Activated CD8-positive, alpha-beta memory T cell treated with anti-CD3 and anti-CD28 coated beads, Interleukin-2, amount 10 ng/mL, durations not matched to agents 7 days and 5 days (primary cell): ENCODE data around the gene ALAS1. TPM values are rescaled to one million over a fixed set of nuclear protein-coding genes. Genes with fewer than 3 reads are reported as not detected.
A peak's percentile ranks its signal among the peaks of the same experiment; 100 is the strongest.

Source experiments
- ATAC-seq: fragments of 150-1000 bp; cut with Tn5 transposase; one replicate; pipeline ENCODE4 v1.10.0; 2021; ENCODE audit warnings: moderate library complexity
- CTCF ChIA-PET: fragments of 350-600 bp; sonication (Branson Sonifier 250); formaldehyde crosslinking; loops from one replicate; lab custom pipeline; 2021; ENCODE audit warnings: antibody characterized with exemption; lab: Charles Lee
- DNase-seq: peaks from one replicate; pipeline ENCODE4 v3.0.0-alpha.2; 2020
- H3K27ac Mint-ChIP-seq: one replicate; pipeline ENCODE4 v1.8.0; 2021; ENCODE audit warnings: mild to moderate bottlenecking, mixed read lengths
- H3K27me3 Mint-ChIP-seq: one replicate; pipeline ENCODE4 v1.8.0; 2021; ENCODE audit warnings: mixed read lengths
- H3K36me3 Mint-ChIP-seq: one replicate; pipeline ENCODE4 v1.8.0; 2021; ENCODE audit warnings: mild to moderate bottlenecking, mixed read lengths
- H3K4me1 Mint-ChIP-seq: one replicate; pipeline ENCODE4 v1.8.0; 2021; ENCODE audit warnings: mixed read lengths
- H3K4me3 Mint-ChIP-seq: one replicate; pipeline ENCODE4 v1.8.0; 2021; ENCODE audit warnings: mild to moderate bottlenecking, moderate library complexity, mixed read lengths
- H3K9me3 Mint-ChIP-seq: one replicate; pipeline ENCODE4 v1.8.0; 2022; ENCODE audit warnings: low read depth, mixed read lengths
- total RNA-seq, 2 experiments: library from RNA; stranded (reverse); gene quantifications; one replicate each; pipeline ENCODE4 v1.2.3, GENCODE V29; 2021

ALAS1 gene
- total RNA-seq, 2 experiments from 2014 or later, result 61.3 to 84.2 TPM

- no peak for DNase-seq
- peaks cover 54% of the 10 kb centered on the region for H3K36me3 Mint-ChIP-seq
These were observed 13.4 kb downstream of the ALAS1 start for GRCh38 chr3:52211268-52211891.

GRCh38 chr3:52213005-52213404 is 15.0 kb downstream of the ALAS1 start:
- CTCF ChIA-PET, result interaction anchor here (1.0 kb wide), 1 partner anchor 126 kb away, joined by 4 read pairs; no protein-coding TSS in a partner anchor
- Mint-ChIP-seq H3K27ac (no peak overlapping the region), H3K4me1 (peaks cover 22% of the 10 kb centered on the region), H3K36me3 (peaks cover 41% of the 10 kb centered on the region), H3K4me3 (no peak overlapping the region), H3K9me3 (no peaks in the 10 kb centered on the region), H3K27me3 (no peaks in the 10 kb centered on the region)
- no peak for ATAC-seq
- no peak for DNase-seq

More at GRCh38 chr3:52211268-52211891, 13.4 kb downstream of the ALAS1 start:
- H3K27me3 Mint-ChIP-seq, result no peaks in the 10 kb centered on the region
- H3K4me1 Mint-ChIP-seq, result peaks cover 6% of the 10 kb centered on the region
- H3K9me3 Mint-ChIP-seq, result no peaks in the 10 kb centered on the region
- no peak for ATAC-seq
- H3K4me3 Mint-ChIP-seq, result no peak overlapping the region
- CTCF ChIA-PET, result interaction anchor here (1.5 kb wide), 1 partner anchor 9 kb away, joined by 4 read pairs; no protein-coding TSS in a partner anchor
- H3K27ac Mint-ChIP-seq, result no peak overlapping the region

GRCh38 chr3:52213901-52214300 is 15.9 kb downstream of the ALAS1 start:
- H3K9me3 Mint-ChIP-seq, result no peaks in the 10 kb centered on the region
- H3K27ac Mint-ChIP-seq, result no peak overlapping the region
- peaks cover 36% of the 10 kb centered on the region for H3K36me3 Mint-ChIP-seq
- DNase-seq (no peak), ATAC-seq (no peak)
- CTCF ChIA-PET, result no interaction called here
- peaks cover 30% of the 10 kb centered on the region for H3K4me1 Mint-ChIP-seq
- H3K27me3 Mint-ChIP-seq, result no peaks in the 10 kb centered on the region
- no peak overlapping the region for H3K4me3 Mint-ChIP-seq

- CTCF ChIA-PET, result no interaction called here
- Mint-ChIP-seq H3K27me3 (no peaks in the 10 kb centered on the region), H3K36me3 (peaks cover 28% of the 10 kb centered on the region), H3K4me1 (peaks cover 42% of the 10 kb centered on the region), H3K4me3 (no peak overlapping the region), H3K9me3 (no peaks in the 10 kb centered on the region), H3K27ac (peak overlapping the region; percentile 72)
- no peak for DNase-seq
- ATAC-seq, result no peak
These were observed 17.4 kb downstream of the ALAS1 start for GRCh38 chr3:52215351-52215750.

GRCh38 chr3:52216585-52217408 is 18.8 kb downstream of the ALAS1 start:
- peak overlapping the region; percentile 88 for H3K27ac Mint-ChIP-seq
- no peaks in the 10 kb centered on the region for H3K27me3 Mint-ChIP-seq
- CTCF ChIA-PET, result interaction anchor here (0.8 to 8.5 kb wide), 9 partner anchors 12 to 230 kb away, joined by 3 to 144 read pairs (median 4); partner anchors contain the start of gene WDR82
- H3K9me3 Mint-ChIP-seq, result no peaks in the 10 kb centered on the region
- H3K4me1 Mint-ChIP-seq, result peaks cover 56% of the 10 kb centered on the region
- DNase-seq (peak; percentile 63), ATAC-seq (peak; percentile 45)
- H3K4me3 Mint-ChIP-seq, result peak overlapping the region; percentile 78
- H3K36me3 Mint-ChIP-seq, result peaks cover 21% of the 10 kb centered on the region

- H3K27me3 Mint-ChIP-seq, result no peaks in the 10 kb centered on the region
- ATAC-seq (no peak), DNase-seq (no peak)
- peak overlapping the region; percentile 88 for H3K27ac Mint-ChIP-seq
- H3K36me3 Mint-ChIP-seq, result peaks cover 17% of the 10 kb centered on the region
- H3K9me3 Mint-ChIP-seq, result no peaks in the 10 kb centered on the region
- H3K4me1 Mint-ChIP-seq, result peaks cover 62% of the 10 kb centered on the region
- CTCF ChIA-PET, result interaction anchor here (0.8 to 8.5 kb wide), 14 partner anchors 13 to 235 kb away, joined by 3 to 144 read pairs (median 4); partner anchors contain the start of genes TWF2 and WDR82
- peak overlapping the region; percentile 78 for H3K4me3 Mint-ChIP-seq
These were observed 19.4 kb downstream of the ALAS1 start for GRCh38 chr3:52217409-52217805.

- peaks cover 69% of the 10 kb centered on the region for H3K4me1 Mint-ChIP-seq
- no peak for ATAC-seq
- no peak for DNase-seq
- no peaks in the 10 kb centered on the region for H3K9me3 Mint-ChIP-seq
- no peaks in the 10 kb centered on the region for H3K27me3 Mint-ChIP-seq
- H3K27ac Mint-ChIP-seq, result peak overlapping the region; percentile 88
- CTCF ChIA-PET, result interaction anchor here (1.0 to 8.5 kb wide), 12 partner anchors 9 to 235 kb away, joined by 3 to 144 read pairs (median 5); partner anchors contain the start of genes TWF2 and WDR82
- H3K36me3 Mint-ChIP-seq, result peaks cover 13% of the 10 kb centered on the region
- H3K4me3 Mint-ChIP-seq, result peak overlapping the region; percentile 78
These were observed 20.1 kb downstream of the ALAS1 start for GRCh38 chr3:52218026-52218425.

- Mint-ChIP-seq H3K27me3 (no peaks in the 10 kb centered on the region), H3K27ac (peak overlapping the region; percentile 88), H3K4me3 (peak overlapping the region; percentile 78), H3K4me1 (peaks cover 73% of the 10 kb centered on the region), H3K9me3 (no peaks in the 10 kb centered on the region), H3K36me3 (peaks cover 11% of the 10 kb centered on the region)
- ATAC-seq (peak; percentile 59), DNase-seq (peak; percentile 83)
- CTCF ChIA-PET, result interaction anchor here (1.0 to 8.5 kb wide), 14 partner anchors 10 to 236 kb away, joined by 3 to 144 read pairs (median 5); partner anchors contain the start of genes DNAH1, RPL29, TWF2 and WDR82
These were observed 20.5 kb downstream of the ALAS1 start for GRCh38 chr3:52218454-52218853.

GRCh38 chr3:52218937-52219650 is 21.1 kb downstream of the ALAS1 start:
- peak overlapping the region; percentile 78 for H3K4me3 Mint-ChIP-seq
- no peaks in the 10 kb centered on the region for H3K9me3 Mint-ChIP-seq
- CTCF ChIA-PET, result interaction anchor here (0.7 to 8.5 kb wide), 20 partner anchors 10 to 234 kb away, joined by 3 to 144 read pairs (median 12); partner anchors contain the start of genes DNAH1, POC1A, PPM1M and RPL29

GRCh38 chr3:52220380-52221026 is 22.5 kb downstream of the ALAS1 start:
- Mint-ChIP-seq H3K36me3 (peaks cover 4% of the 10 kb centered on the region), H3K27ac (peak overlapping the region; percentile 77), H3K9me3 (no peaks in the 10 kb centered on the region), H3K4me3 (peak overlapping the region; percentile 48), H3K4me1 (peaks cover 87% of the 10 kb centered on the region), H3K27me3 (no peaks in the 10 kb centered on the region)
- DNase-seq (peak; percentile 93), ATAC-seq (peak; percentile 74)
- CTCF ChIA-PET, result interaction anchor here (0.7 to 8.5 kb wide), 35 partner anchors 9 to 232 kb away, joined by 3 to 144 read pairs (median 6); partner anchors contain the start of genes DNAH1, GLYCTK, POC1A and PPM1M

More at GRCh38 chr3:52218937-52219650, 21.1 kb downstream of the ALAS1 start:
- DNase-seq (no peak), ATAC-seq (no peak)
- H3K27ac Mint-ChIP-seq, result peak overlapping the region; percentile 88
- peaks cover 6% of the 10 kb centered on the region for H3K36me3 Mint-ChIP-seq
- no peaks in the 10 kb centered on the region for H3K27me3 Mint-ChIP-seq
- H3K4me1 Mint-ChIP-seq, result peaks cover 78% of the 10 kb centered on the region

GRCh38 chr3:52221141-52221562 is 23.2 kb downstream of the ALAS1 start:
- DNase-seq (no peak), ATAC-seq (no peak)
- H3K36me3 Mint-ChIP-seq, result peaks cover 1% of the 10 kb centered on the region
- CTCF ChIA-PET, result interaction anchor here (0.7 to 8.5 kb wide), 35 partner anchors 8 to 232 kb away, joined by 3 to 144 read pairs (median 8); partner anchors contain the start of genes DNAH1, GLYCTK, POC1A and PPM1M
- no peaks in the 10 kb centered on the region for H3K9me3 Mint-ChIP-seq
- peak overlapping the region; percentile 73 for H3K4me3 Mint-ChIP-seq
- H3K4me1 Mint-ChIP-seq, result peaks cover 92% of the 10 kb centered on the region
- H3K27me3 Mint-ChIP-seq, result no peaks in the 10 kb centered on the region
- peak overlapping the region; percentile 77 for H3K27ac Mint-ChIP-seq
